Right lobe of liver (tissue), 6 donors: ENCODE data around the gene OR10V1. TPM values are rescaled to one million over a fixed set of nuclear protein-coding genes. Genes with fewer than 3 reads are reported as not detected.

Experiments used
- ATAC-seq, 4 donors: fragments of 200-7000 bp; cut with Tn5 transposase; one replicate each; pipeline ENCODE4 v1.9.1; 2020; ENCODE audit warnings: mild to moderate bottlenecking in 4 of 4, moderate library complexity in 4 of 4
- DNase-seq, 3 donors: peaks; one replicate each; pipeline ENCODE4 v3.0.0-alpha.2; 2020
- H3K27ac ChIP-seq, 3 donors: fragments of 200-600 bp; one replicate each; pipeline ENCODE4 v1.8.0; 2022
- H3K27me3 ChIP-seq, 2 donors: fragments of 200-600 bp; one replicate each; pipeline ENCODE4 v1.8.0; 2022
- H3K36me3 ChIP-seq, 4 donors: fragments of 200-600 bp; sonication (generic) in 1 of 4; one replicate each; pipeline versions ENCODE4 v1.5.1 to v1.8.0; 2017 to 2022; ENCODE audit warnings: control low read depth in 1 of 4
- H3K4me1 ChIP-seq, 4 donors: fragments of 200-600 bp; sonication (generic) in 1 of 4; one replicate each; pipeline versions ENCODE4 v1.5.1 to v1.8.0; 2017 to 2022; ENCODE audit warnings: control low read depth in 1 of 4
- H3K4me3 ChIP-seq, 3 donors: fragments of 200-600 bp; one replicate each; pipeline ENCODE4 v1.8.0; 2022
- H3K9me3 ChIP-seq, 4 donors: fragments of 200-600 bp; sonication (generic) in 1 of 4; one replicate each; pipeline versions ENCODE4 v1.5.1 to v1.8.0; 2017 to 2022; ENCODE audit warnings: control low read depth in 1 of 4
- CTCF ChIP-seq, 4 donors: fragments of 200-600 bp in 3 of 4; fragments of 450-650 bp in 1 of 4; IDR thresholded peaks; one replicate each; pipeline versions ENCODE4 v1.5.1 to v1.8.0; 2016 to 2022; ENCODE audit warnings: antibody characterized with exemption in 4 of 4, mild to moderate bottlenecking in 2 of 4
- POLR2A ChIP-seq: fragments of 450-650 bp; IDR thresholded peaks from one replicate; pipeline ENCODE4 v1.6.1; 2017; ENCODE audit warnings: antibody characterized with exemption, mild to moderate bottlenecking
- WGBS: methylation state at CpG from one replicate; pipeline ENCODE4 v1.1.6; 2018; ENCODE audit warnings: low coverage, low lambda C conversion rate; ENCODE audit not compliant: insufficient coverage; ENCODE audit errors: missing lambda C conversion rate; 5-methylcytosine and 5-hydroxymethylcytosine counted together
- intact Hi-C, 2 donors: fragments of 100-400 bp; cut with DNase I; formaldehyde crosslinking; loops; one replicate each; pipeline versions ENCODE4 v1.11.2 to v1.14.1; 2022
- total RNA-seq, 6 experiments: library from RNA; depleted of rRNA in 2 of 6; stranded (reverse); fragments of >200 nt in 2 of 6; fragmentation: NEBNext Ultra II Directional in 3 of 6; extraction: Animal tissue kit (Norgen Biotek cat#: 25700) in 3 of 6; gene quantifications; one replicate each; pipeline versions ENCODE4 v1.1.0 to v1.2.4, GENCODE V29; 2016 to 2023
- donor health status: DM: no; HTN: yes; CAD: no.
- donor health status: DM: no; HTN: no; CAD: no.
- donor health status: DM: no; HTN: no; CAD: no.
- donor health status: DM: no; HTN: yes; CAD: no.
- donor health status: DM: no; HTN: yes; CAD: no.

The OR10V1 gene
- total RNA-seq, 6 experiments from 2014 or later, result not detected

GRCh38 chr11:59680287-59681154 is 33.1 kb downstream of the OR10V1 start:
- Histone ChIP-seq H3K27me3 (no peaks in the 10 kb centered on the region), H3K36me3 (no peaks in the 10 kb centered on the region), H3K4me3 (no peak overlapping the region), H3K27ac (no peak overlapping the region), H3K4me1 (peaks cover 0 to 10% (median 0%) of the 10 kb centered on the region in 4 donors), H3K9me3 (no peaks in the 10 kb centered on the region)
- 13% methylated on average over 1 of the region's 1 CpG for WGBS
- intact Hi-C loops, result loop anchor here in 1 of 2 donors (10.0 kb wide), 1 partner anchor 146 kb away; no protein-coding TSS in a partner anchor
- TF ChIP-seq CTCF (IDR thresholded peaks at IDR 0.05) (peak; percentile 81 to 90 (median 85)), POLR2A (no peak)
- ATAC-seq (peak; percentile 98 to 100 (median 99)), DNase-seq (peak; percentile 62 to 81 (median 73))

- H3K4me1 ChIP-seq, result peaks cover 0 to 19% (median 4%) of the 10 kb centered on the region in 4 donors
- ATAC-seq, result no peak
- H3K27ac ChIP-seq, result no peak overlapping the region
- no peaks in the 10 kb centered on the region for H3K9me3 ChIP-seq
- H3K4me3 ChIP-seq, result no peak overlapping the region
- no peaks in the 10 kb centered on the region for H3K36me3 ChIP-seq
- DNase-seq, result no peak
- intact Hi-C loops, result no loop called here
- no peak for TF ChIP-seq CTCF (IDR thresholded peaks at IDR 0.05)
- no peak for TF ChIP-seq POLR2A
- H3K27me3 ChIP-seq, result no peaks in the 10 kb centered on the region
Observed at GRCh38 chr11:59679347-59679746, 34.3 kb downstream of the OR10V1 start.

- H3K4me3 ChIP-seq, result no peak overlapping the region
- ATAC-seq (no peak), DNase-seq (no peak)
- H3K27me3 ChIP-seq, result no peaks in the 10 kb centered on the region
- H3K4me1 ChIP-seq, result peaks cover 2 to 23% (median 5%) of the 10 kb centered on the region in 4 donors
- intact Hi-C loops, result no loop called here
- H3K36me3 ChIP-seq, result no peaks in the 10 kb centered on the region
- TF ChIP-seq POLR2A, result no peak
- no peak for TF ChIP-seq CTCF (IDR thresholded peaks at IDR 0.05)
- 90% methylated on average over 3 of the region's 3 CpGs for WGBS
- no peak overlapping the region for H3K27ac ChIP-seq
- no peaks in the 10 kb centered on the region for H3K9me3 ChIP-seq
Observed at GRCh38 chr11:59678813-59679165, 34.9 kb downstream of the OR10V1 start.

GRCh38 chr11:59678118-59678812 is 35.4 kb downstream of the OR10V1 start:
- no peaks in the 10 kb centered on the region for H3K9me3 ChIP-seq
- 87% methylated on average over 2 of the region's 2 CpGs for WGBS
- H3K27ac ChIP-seq, result no peak overlapping the region
- no peaks in the 10 kb centered on the region for H3K36me3 ChIP-seq
- intact Hi-C loops, result no loop called here
- ATAC-seq, result no peak
- TF ChIP-seq CTCF (IDR thresholded peaks at IDR 0.05) (no peak), POLR2A (no peak)
- no peak for DNase-seq
- H3K4me3 ChIP-seq, result no peak overlapping the region
- no peaks in the 10 kb centered on the region for H3K27me3 ChIP-seq
- peaks cover 2 to 28% (median 8%) of the 10 kb centered on the region in 4 donors for H3K4me1 ChIP-seq
